WI38 (cell line): ENCODE data around the gene NUDT17.

Experiments used
- H3K4me3 ChIP-seq: 2 replicates; pipeline ENCODE4 v1.5.1; 2011; ENCODE audit warnings: low read depth, mild to moderate bottlenecking, control low read depth, low read length
- CTCF ChIP-seq: IDR thresholded peaks from 2 replicates; pipeline ENCODE4 v1.5.1; 2012; ENCODE audit warnings: low read depth, mild to moderate bottlenecking, control low read depth, low read length

Gene NUDT17

GRCh38 chr1:145849356-145850160 is 4.1 kb downstream of the NUDT17 start:
- TF ChIP-seq CTCF: peak; percentile 54
- H3K4me3 ChIP-seq: no peak overlapping the region

- no peak for TF ChIP-seq CTCF
Measured at GRCh38 chr1:145855426-145855948, 10.1 kb downstream of the NUDT17 start.

DNA sequence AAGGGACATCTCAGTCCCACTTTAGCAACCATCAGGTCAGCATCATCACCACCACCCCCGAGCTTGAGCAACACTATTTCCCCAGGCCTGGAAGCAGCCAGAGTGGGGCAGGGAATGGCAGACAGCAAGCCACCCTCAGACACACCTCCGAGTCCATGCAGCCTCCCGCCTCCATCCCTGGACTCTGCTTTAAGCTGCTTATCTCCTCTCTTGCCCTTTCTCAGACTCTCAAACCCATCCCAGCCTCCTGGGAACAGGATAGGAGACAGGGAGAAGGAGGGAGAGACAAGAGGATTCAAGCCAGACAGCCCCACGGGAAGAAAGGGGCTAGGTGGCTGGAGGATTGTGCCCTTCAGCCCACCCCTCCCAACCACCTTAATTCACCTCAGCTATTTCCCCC is 11.7 kb downstream of the NUDT17 start:
- H3K4me3 ChIP-seq: no peak overlapping the region; the same call in 1 of the 2 replicates

More at GRCh38 chr1:145855426-145855948, 10.1 kb downstream of the NUDT17 start:
- no peak overlapping the region for H3K4me3 ChIP-seq

GRCh38 chr1:145858238-145858900 is 12.9 kb downstream of the NUDT17 start:
- H3K4me3 ChIP-seq: peak overlapping the region; percentile 95
- no peak for TF ChIP-seq CTCF

More for the DNA sequence above, 11.7 kb downstream of the NUDT17 start:
- no peak for TF ChIP-seq CTCF

DNA sequence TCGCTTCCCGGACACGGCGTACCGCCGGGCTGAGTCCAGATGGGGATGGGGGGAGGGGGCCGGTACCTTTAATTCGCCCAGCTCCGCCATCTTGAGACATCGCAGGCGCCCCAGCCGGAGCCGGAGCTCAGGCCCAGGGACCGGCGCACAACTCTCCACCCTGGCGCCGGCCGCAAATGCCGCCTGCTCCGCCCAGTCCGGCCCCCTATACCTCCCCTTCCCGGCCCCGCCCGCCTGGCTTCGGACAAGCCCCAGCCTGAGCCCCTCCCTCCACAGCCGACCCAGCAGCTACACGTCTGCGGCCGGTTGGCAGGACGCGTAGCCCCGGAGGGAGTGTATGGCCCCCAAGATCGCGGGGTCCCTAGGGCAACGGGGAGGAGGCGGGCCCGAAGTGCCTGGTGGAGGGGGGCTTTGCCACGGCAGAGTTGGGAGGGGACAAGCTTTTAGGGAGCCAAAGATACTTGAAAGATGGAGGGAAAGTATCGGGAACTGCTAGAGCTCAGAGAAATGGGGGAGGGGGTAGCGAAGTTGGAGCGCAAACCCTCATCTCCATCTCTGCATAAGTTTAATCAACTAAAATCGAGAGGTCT is 13.6 kb downstream of the NUDT17 start, which contains the start of gene PIAS3:
TSS of gene PIAS3 (minus strand) at position 181 of the 590 bp plus-strand sequence. CDS start at position 90, 91 bp downstream.
- no peak for TF ChIP-seq CTCF
- peak within 1 kb of the TSS; percentile 95 for H3K4me3 ChIP-seq

DNA sequence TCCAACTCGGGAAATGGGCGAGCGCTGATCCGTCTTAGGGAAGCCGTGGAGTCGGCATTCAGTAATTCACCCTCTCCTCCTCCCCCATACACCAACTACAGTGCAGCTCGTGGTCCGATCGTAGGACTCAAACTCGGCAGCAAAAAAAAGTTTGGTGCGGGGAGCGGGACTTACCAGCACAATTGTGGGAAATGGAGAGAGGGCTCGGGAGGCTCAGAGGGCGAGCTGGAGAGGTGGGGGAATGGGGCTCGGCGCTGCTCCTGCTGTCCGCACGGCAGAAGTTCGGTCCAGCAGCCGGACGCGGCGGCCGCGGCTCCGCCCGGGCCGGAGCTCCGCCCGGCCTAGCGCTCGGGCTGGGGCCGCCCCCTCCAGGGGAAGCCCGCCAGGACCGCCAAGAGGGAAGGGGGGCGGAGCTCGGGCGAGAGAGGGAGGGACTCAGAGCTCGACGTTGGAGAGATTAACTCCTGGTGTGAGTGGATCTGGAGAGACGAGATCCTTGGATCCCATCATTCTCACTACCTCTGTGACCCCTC is 14.1 kb downstream of the NUDT17 start:
- peak overlapping the region; percentile 95 for H3K4me3 ChIP-seq

More for the DNA sequence above, 14.1 kb downstream of the NUDT17 start:
- TF ChIP-seq CTCF: no peak
